K562 (cell line): ENCODE data around the gene TSKS. TPM values are rescaled to one million over a fixed set of nuclear protein-coding genes. Genes with fewer than 3 reads are reported as not detected.

Source experiments
- ELF2 ChIP-seq: fragments of 250-450 bp; sonication (Bioruptor Pico); IDR thresholded peaks from 2 replicates; pipeline ENCODE4 v1.5.0; 2021; ENCODE audit warnings: mild to moderate bottlenecking
- ETV6 ChIP-seq, 3 experiments: fragments of 150-350 bp in 1 of 3; sonication (generic) in 1 of 3; formaldehyde crosslinking in 1 of 3; IDR thresholded peaks; 2 replicates each; pipeline versions ENCODE4 v1.6.1 to v1.8.0; 2014 to 2022; ENCODE audit warnings: borderline replicate concordance in 2 of 3, low read depth in 2 of 3, antibody characterized with exemption in 1 of 3, low read length in 1 of 3, mild to moderate bottlenecking in 1 of 3, missing genetic modification reagents in 1 of 3
- MED1 ChIP-seq: sonication (generic); formaldehyde crosslinking; IDR thresholded peaks from 2 replicates; pipeline ENCODE4 v1.8.1; 2023; ENCODE audit warnings: missing genetic modification reagents, borderline replicate concordance
- NCOA4 ChIP-seq: fragments of 450-650 bp; IDR thresholded peaks from 2 replicates; pipeline ENCODE4 v1.6.1; 2018; ENCODE audit warnings: mild to moderate bottlenecking; ENCODE audit not compliant: partially characterized antibody
- PHTF2 ChIP-seq: fragments of 250-450 bp; sonication (Bioruptor Pico); IDR thresholded peaks from 2 replicates; pipeline ENCODE4 v1.5.0; 2021; ENCODE audit warnings: mild to moderate bottlenecking
- ZNF121 ChIP-seq: sonication (generic); formaldehyde crosslinking; conservative IDR thresholded peaks from 2 replicates; pipeline ENCODE4 v1.8.0; 2022; ENCODE audit warnings: missing genetic modification reagents
- ZNF165 ChIP-seq: fragments of 250-450 bp; sonication (Bioruptor Pico); IDR thresholded peaks from 2 replicates; pipeline ENCODE4 v1.4.0; 2020; ENCODE audit warnings: borderline replicate concordance
- polyA plus RNA-seq, 8 experiments: library from polyadenylated mRNA; depleted of rRNA in 4 of 8; stranded (reverse) in 5 of 8; unstranded in 3 of 8; fragments of >200 nt; fragmentation: Nextera tagmentation in 2 of 8; fragmentation: Illumina TruSeq in 1 of 8; extraction: Ambion mirVana in 2 of 8; extraction: Trizol in 1 of 8; gene quantifications; 2 replicates each; pipeline versions ENCODE4 v1.2.1 to v1.2.3, GENCODE V29; 2011 to 2014; ENCODE audit warnings: inconsistent platforms in 1 of 8, missing spikeins in 1 of 8
- total RNA-seq, 7 experiments: library from RNA; depleted of rRNA in 6 of 7; stranded (reverse); fragments of >200 nt in 6 of 7; fragmentation: Illumina TruSeq in 2 of 7; extraction: Trizol in 2 of 7; gene quantifications; 2 replicates each; pipeline versions ENCODE4 v1.2.1 to v1.2.3, GENCODE V29; 2011 to 2021; ENCODE audit warnings: low replicate concordance in 1 of 7
- TF ChIP-seq, protein P1 (sequence below), 2 experiments: IDR thresholded peaks in 1 of 2; conservative IDR thresholded peaks in 1 of 2; 2 replicates each; pipeline ENCODE4 v1.6.1; 2016; ENCODE audit warnings: low read depth in 2 of 2, mild to moderate bottlenecking in 1 of 2, missing compliant biosample characterization in 1 of 2, missing genetic modification characterization in 1 of 2, moderate library complexity in 1 of 2
- TF ChIP-seq, protein P2 (sequence below): fragments of 450-650 bp; IDR thresholded peaks from 2 replicates; pipeline ENCODE4 v1.6.1; 2016; ENCODE audit warnings: mild to moderate bottlenecking, moderate library complexity
- TF ChIP-seq, protein P3 (sequence below), 2 experiments: fragments of 450-650 bp in 1 of 2; sonication (generic) in 1 of 2; formaldehyde crosslinking in 1 of 2; IDR thresholded peaks in 1 of 2; conservative IDR thresholded peaks in 1 of 2; 2 replicates each; pipeline versions ENCODE4 v1.6.1 to v1.8.1; 2016 to 2023; ENCODE audit warnings: mild to moderate bottlenecking in 2 of 2, moderate library complexity in 2 of 2, inconsistent platforms in 1 of 2, missing genetic modification reagents in 1 of 2

The TSKS gene
- total and polyA plus RNA-seq, 9 of the 15 experiments (the other 6 are each of a cell fraction or from before 2014, with no cell fraction given): 0.14 to 4.5 (median 0.80) TPM

DNA sequence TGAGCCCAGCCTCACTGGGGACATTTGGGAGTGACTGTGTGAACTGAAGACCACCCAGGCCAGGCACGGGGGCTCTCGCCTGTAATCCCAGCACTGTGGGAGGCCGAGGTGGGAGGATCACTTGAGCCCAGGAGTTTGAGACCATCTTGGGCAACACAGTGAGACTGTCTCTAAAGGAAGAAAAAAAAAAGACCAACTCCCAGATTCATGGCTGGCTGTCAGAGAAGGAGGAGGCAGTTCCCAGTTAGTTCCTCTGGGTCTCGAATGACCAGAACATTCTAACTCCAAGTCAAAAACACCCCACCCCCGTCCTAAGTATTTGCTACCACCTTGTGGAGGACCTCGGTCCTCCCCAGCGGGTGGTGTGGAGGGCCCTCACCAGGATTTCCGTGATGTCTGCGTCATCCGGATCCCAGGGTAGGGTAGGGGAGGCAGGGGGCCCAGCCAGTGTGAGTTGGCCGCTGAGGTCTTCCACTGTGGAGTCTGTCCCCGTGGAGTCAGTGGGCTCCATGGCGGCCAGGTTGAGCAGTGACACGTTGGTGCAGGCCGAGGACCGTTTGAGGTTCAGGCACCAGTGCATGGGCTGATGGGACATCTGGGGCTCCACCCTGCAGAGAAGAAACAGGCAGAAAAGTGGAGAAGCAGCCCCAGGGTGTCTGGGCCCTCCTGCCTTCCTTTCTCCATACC lies 1.3 kb downstream of the TSKS start (continued):
- TF ChIP-seq, protein P1, sequence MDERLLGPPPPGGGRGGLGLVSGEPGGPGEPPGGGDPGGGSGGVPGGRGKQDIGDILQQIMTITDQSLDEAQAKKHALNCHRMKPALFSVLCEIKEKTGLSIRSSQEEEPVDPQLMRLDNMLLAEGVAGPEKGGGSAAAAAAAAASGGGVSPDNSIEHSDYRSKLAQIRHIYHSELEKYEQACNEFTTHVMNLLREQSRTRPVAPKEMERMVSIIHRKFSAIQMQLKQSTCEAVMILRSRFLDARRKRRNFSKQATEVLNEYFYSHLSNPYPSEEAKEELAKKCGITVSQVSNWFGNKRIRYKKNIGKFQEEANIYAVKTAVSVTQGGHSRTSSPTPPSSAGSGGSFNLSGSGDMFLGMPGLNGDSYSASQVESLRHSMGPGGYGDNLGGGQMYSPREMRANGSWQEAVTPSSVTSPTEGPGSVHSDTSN (CRISPR knock-in tag; IDR thresholded peaks at IDR 0.05; ENCODE audit: low read depth): no peak
- TF ChIP-seq, protein P1 (tag; conservative IDR thresholded peaks at IDR 0.05; ENCODE audit: low read depth): 0 out of 2 replicates have a peak, but pooled peaks have one; percentile 7
- TF ChIP-seq ZNF165 (CRISPR knock-in tag): no peak
- no peak; a peak in 1 of 4 replicates for TF ChIP-seq ETV6 (IDR thresholded peaks at IDR 0.05; ENCODE audit: borderline replicate concordance in 1 of 2, low read depth in 2 of 2, low read length in 1 of 2)
- TF ChIP-seq ETV6 (CRISPR knock-in tag; IDR thresholded peaks at IDR 0.05; ENCODE audit: borderline replicate concordance): no peak
- no peak for TF ChIP-seq ELF2 (CRISPR knock-in tag)
- no peak for TF ChIP-seq ZNF121 (CRISPR knock-in tag)
- TF ChIP-seq NCOA4: no peak
- TF ChIP-seq, protein P2, sequence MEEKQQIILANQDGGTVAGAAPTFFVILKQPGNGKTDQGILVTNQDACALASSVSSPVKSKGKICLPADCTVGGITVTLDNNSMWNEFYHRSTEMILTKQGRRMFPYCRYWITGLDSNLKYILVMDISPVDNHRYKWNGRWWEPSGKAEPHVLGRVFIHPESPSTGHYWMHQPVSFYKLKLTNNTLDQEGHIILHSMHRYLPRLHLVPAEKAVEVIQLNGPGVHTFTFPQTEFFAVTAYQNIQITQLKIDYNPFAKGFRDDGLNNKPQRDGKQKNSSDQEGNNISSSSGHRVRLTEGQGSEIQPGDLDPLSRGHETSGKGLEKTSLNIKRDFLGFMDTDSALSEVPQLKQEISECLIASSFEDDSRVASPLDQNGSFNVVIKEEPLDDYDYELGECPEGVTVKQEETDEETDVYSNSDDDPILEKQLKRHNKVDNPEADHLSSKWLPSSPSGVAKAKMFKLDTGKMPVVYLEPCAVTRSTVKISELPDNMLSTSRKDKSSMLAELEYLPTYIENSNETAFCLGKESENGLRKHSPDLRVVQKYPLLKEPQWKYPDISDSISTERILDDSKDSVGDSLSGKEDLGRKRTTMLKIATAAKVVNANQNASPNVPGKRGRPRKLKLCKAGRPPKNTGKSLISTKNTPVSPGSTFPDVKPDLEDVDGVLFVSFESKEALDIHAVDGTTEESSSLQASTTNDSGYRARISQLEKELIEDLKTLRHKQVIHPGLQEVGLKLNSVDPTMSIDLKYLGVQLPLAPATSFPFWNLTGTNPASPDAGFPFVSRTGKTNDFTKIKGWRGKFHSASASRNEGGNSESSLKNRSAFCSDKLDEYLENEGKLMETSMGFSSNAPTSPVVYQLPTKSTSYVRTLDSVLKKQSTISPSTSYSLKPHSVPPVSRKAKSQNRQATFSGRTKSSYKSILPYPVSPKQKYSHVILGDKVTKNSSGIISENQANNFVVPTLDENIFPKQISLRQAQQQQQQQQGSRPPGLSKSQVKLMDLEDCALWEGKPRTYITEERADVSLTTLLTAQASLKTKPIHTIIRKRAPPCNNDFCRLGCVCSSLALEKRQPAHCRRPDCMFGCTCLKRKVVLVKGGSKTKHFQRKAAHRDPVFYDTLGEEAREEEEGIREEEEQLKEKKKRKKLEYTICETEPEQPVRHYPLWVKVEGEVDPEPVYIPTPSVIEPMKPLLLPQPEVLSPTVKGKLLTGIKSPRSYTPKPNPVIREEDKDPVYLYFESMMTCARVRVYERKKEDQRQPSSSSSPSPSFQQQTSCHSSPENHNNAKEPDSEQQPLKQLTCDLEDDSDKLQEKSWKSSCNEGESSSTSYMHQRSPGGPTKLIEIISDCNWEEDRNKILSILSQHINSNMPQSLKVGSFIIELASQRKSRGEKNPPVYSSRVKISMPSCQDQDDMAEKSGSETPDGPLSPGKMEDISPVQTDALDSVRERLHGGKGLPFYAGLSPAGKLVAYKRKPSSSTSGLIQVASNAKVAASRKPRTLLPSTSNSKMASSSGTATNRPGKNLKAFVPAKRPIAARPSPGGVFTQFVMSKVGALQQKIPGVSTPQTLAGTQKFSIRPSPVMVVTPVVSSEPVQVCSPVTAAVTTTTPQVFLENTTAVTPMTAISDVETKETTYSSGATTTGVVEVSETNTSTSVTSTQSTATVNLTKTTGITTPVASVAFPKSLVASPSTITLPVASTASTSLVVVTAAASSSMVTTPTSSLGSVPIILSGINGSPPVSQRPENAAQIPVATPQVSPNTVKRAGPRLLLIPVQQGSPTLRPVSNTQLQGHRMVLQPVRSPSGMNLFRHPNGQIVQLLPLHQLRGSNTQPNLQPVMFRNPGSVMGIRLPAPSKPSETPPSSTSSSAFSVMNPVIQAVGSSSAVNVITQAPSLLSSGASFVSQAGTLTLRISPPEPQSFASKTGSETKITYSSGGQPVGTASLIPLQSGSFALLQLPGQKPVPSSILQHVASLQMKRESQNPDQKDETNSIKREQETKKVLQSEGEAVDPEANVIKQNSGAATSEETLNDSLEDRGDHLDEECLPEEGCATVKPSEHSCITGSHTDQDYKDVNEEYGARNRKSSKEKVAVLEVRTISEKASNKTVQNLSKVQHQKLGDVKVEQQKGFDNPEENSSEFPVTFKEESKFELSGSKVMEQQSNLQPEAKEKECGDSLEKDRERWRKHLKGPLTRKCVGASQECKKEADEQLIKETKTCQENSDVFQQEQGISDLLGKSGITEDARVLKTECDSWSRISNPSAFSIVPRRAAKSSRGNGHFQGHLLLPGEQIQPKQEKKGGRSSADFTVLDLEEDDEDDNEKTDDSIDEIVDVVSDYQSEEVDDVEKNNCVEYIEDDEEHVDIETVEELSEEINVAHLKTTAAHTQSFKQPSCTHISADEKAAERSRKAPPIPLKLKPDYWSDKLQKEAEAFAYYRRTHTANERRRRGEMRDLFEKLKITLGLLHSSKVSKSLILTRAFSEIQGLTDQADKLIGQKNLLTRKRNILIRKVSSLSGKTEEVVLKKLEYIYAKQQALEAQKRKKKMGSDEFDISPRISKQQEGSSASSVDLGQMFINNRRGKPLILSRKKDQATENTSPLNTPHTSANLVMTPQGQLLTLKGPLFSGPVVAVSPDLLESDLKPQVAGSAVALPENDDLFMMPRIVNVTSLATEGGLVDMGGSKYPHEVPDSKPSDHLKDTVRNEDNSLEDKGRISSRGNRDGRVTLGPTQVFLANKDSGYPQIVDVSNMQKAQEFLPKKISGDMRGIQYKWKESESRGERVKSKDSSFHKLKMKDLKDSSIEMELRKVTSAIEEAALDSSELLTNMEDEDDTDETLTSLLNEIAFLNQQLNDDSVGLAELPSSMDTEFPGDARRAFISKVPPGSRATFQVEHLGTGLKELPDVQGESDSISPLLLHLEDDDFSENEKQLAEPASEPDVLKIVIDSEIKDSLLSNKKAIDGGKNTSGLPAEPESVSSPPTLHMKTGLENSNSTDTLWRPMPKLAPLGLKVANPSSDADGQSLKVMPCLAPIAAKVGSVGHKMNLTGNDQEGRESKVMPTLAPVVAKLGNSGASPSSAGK: peak; percentile 66; the same call in 1 of the 2 replicates
- no peak for TF ChIP-seq MED1 (CRISPR knock-in tag)
- TF ChIP-seq, protein P3, sequence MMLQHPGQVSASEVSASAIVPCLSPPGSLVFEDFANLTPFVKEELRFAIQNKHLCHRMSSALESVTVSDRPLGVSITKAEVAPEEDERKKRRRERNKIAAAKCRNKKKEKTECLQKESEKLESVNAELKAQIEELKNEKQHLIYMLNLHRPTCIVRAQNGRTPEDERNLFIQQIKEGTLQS (IDR thresholded peaks at IDR 0.05): peak; percentile 53; the same call in 1 of the 2 replicates
- TF ChIP-seq, protein P3 (CRISPR knock-in tag; conservative IDR thresholded peaks at IDR 0.05): no peak
- no peak for TF ChIP-seq PHTF2 (CRISPR knock-in tag)
